Epithelial cell of proximal tubule (primary cell): ENCODE data around the gene DDX10. TPM values are rescaled to one million over a fixed set of nuclear protein-coding genes. Genes with fewer than 3 reads are reported as not detected.

Experiments
- DNase-seq: peaks from one replicate; pipeline ENCODE4 v3.0.0-alpha.2; 2011; ENCODE audit warnings: low read depth
- H3K4me3 ChIP-seq: 2 replicates; pipeline ENCODE4 v1.5.1; 2011; ENCODE audit warnings: low read depth, mild to moderate bottlenecking, low read length
- total RNA-seq: library from RNA; depleted of rRNA; stranded (reverse); fragments of >200 nt; gene quantifications from 2 replicates; pipeline ENCODE4 v1.2.3, GENCODE V29; 2015
- TF ChIP-seq, protein P1 (sequence below): conservative IDR thresholded peaks from 2 replicates; pipeline ENCODE4 v1.5.1; 2012; ENCODE audit warnings: low read depth, mild to moderate bottlenecking, low read length

Gene DDX10
- total RNA-seq, 1 donor from 2014 or later: 28.9 TPM

DNA sequence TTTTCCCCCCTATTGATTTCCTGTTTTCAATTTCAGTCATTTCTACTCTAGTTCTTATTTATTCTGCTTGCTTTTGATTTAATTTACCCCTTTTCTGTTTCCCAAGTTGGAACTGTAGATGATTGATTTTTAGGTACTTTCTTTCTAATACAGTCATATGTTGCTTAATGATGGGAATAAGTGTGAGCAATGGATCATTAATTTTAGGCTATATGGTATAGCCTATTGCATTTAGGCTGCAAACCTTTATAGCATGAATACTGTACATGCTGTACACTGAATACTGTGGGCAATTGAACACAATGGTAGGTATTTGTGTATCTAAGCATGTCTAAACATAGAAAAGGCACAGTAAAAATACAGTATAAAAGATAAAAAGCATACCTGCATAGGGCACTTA is 44.9 kb downstream of the DDX10 start:
- TF ChIP-seq, protein P1, sequence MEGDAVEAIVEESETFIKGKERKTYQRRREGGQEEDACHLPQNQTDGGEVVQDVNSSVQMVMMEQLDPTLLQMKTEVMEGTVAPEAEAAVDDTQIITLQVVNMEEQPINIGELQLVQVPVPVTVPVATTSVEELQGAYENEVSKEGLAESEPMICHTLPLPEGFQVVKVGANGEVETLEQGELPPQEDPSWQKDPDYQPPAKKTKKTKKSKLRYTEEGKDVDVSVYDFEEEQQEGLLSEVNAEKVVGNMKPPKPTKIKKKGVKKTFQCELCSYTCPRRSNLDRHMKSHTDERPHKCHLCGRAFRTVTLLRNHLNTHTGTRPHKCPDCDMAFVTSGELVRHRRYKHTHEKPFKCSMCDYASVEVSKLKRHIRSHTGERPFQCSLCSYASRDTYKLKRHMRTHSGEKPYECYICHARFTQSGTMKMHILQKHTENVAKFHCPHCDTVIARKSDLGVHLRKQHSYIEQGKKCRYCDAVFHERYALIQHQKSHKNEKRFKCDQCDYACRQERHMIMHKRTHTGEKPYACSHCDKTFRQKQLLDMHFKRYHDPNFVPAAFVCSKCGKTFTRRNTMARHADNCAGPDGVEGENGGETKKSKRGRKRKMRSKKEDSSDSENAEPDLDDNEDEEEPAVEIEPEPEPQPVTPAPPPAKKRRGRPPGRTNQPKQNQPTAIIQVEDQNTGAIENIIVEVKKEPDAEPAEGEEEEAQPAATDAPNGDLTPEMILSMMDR: no peak
- no peak overlapping the region for H3K4me3 ChIP-seq
- DNase-seq: no peak

GRCh38 chr11:108713076-108713790 is 48.4 kb downstream of the DDX10 start:
- no peak overlapping the region for H3K4me3 ChIP-seq
- DNase-seq: no peak
- TF ChIP-seq, protein P1: no peak

GRCh38 chr11:108715239-108715638 is 50.4 kb downstream of the DDX10 start:
- no peak for DNase-seq
- no peak overlapping the region for H3K4me3 ChIP-seq
- TF ChIP-seq, protein P1: no peak

DNA sequence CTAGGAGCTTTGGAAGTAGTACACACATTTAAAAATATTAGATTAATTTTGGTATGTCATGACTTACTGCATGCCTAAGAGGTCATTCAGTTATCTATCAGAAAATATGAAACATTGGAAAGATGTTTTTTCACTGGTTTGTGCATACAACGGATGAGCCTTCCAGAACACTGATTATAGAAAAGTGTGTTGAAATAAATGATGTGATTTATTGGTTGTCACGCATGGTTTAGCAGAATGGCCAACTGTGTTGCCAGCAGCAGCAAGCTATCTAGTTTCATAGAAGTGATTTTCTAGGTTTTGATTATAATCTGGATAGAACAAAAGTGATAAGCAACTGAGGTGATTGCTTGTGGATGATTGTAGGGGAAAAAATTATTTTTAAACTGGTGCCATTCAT is 53.6 kb downstream of the DDX10 start:
- DNase-seq: no peak
- TF ChIP-seq, protein P1: no peak
- H3K4me3 ChIP-seq: no peak overlapping the region

DNA sequence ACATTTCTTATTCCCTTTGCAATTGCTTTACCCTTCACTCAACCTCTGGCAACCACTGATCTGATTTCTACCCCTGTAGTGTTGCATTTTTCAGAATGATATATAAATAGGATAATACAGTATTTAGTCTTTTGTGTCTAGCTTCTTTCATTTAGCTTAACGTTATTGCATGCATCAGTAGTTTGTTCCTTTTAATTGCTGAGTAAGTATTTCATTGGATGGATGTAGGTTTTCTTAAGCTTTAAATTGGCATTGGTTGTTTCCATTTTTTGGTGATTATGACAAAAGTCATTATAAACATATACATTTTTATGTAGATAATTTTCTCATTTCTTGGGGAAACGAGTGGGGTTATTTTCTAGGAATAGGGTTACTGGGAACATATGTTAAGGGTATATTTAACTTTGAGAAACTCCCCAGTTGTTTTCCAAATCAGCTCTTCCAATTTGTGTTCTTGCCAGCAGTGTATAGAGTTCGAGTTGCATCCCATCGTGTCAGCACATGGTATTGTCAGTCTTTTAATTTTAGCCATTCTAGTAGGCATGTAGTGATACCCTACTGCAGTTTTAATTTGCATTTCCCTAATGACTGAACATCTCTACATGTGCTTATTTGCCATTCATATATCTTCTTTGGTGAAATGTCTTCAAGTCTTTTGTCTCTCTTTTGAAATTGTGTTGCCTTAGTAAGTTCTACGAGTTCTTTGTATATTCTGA is 60.3 kb downstream of the DDX10 start:
- TF ChIP-seq, protein P1: no peak
- H3K4me3 ChIP-seq: no peak overlapping the region
- no peak for DNase-seq

DNA sequence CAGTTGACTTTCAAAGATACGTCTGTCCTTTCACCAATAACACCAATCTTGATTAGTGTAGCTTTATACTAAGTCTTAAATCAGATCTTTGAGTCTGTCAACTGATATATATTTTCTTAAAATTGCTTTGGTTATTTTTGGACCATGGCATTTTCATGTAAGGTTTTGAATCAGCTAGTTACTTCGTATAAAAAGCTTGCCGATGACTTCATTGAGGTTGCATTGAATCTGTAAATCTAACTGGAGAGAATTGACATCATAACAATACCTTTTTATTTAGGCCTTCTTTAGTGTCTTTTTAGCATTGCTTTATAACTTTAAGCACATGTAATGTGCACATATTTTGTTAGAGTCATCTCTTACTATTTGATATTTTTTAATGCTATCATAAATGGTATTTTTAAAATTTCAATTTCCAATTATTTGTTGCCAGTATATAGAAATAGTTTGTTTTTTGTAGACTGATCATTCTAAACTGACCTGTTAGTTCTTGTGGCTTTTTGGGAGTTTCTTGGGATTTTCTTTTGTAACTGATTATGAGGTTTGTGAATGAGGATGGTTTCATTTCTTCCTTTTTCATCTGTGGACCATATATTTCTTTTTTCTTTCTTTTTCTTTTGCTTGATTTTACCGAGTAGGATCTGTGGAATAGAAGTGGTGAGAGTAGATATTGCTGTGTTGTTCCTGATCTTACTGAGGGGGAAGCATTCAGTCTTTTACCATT is 61.4 kb downstream of the DDX10 start:
- no peak for DNase-seq

More for the DNA sequence above, 61.4 kb downstream of the DDX10 start:
- no peak overlapping the region for H3K4me3 ChIP-seq
- TF ChIP-seq, protein P1: no peak
